ENCODE measurements around the gene CLMN. TPM values are rescaled to one million over a fixed set of nuclear protein-coding genes. Genes with fewer than 3 reads are reported as not detected.

The CLMN gene
- total RNA-seq, 6 experiments from 2014 or later = 0.02 TPM; not detected in 5

GRCh38 chr14:95196826-95197545, 122.7 kb downstream of the CLMN start:
- H3K36me3 Mint-ChIP-seq (ENCODE audit: low read depth) = no peaks in the 10 kb centered on the region
- no peak overlapping the region for H3K4me3 Mint-ChIP-seq
- no peaks in the 10 kb centered on the region for H3K4me1 Mint-ChIP-seq (ENCODE audit: low read depth)
- TF ChIP-seq CTCF (IDR thresholded peaks at IDR 0.05) = no peak
- no peaks in the 10 kb centered on the region; the same call in 1 of the 2 replicates for H3K9me3 Mint-ChIP-seq
- peaks cover 7% of the 10 kb centered on the region for H3K27me3 Mint-ChIP-seq (ENCODE audit: insufficient read depth)
- no peak for DNase-seq
- no peak overlapping the region for H3K27ac Mint-ChIP-seq

- H3K4me1 Mint-ChIP-seq (ENCODE audit: low read depth) = no peaks in the 10 kb centered on the region
- H3K4me3 Mint-ChIP-seq = no peak overlapping the region
- TF ChIP-seq CTCF (IDR thresholded peaks at IDR 0.05) = peak; percentile 44
- peaks cover 7% of the 10 kb centered on the region for H3K27me3 Mint-ChIP-seq (ENCODE audit: insufficient read depth)
- no peak overlapping the region for H3K27ac Mint-ChIP-seq
- DNase-seq = no peak
- H3K9me3 Mint-ChIP-seq = no peaks in the 10 kb centered on the region; the same call in 1 of the 2 replicates
- H3K36me3 Mint-ChIP-seq (ENCODE audit: low read depth) = no peaks in the 10 kb centered on the region
Measured at GRCh38 chr14:95196268-95196667, 123.4 kb downstream of the CLMN start.

- no peak for TF ChIP-seq CTCF (IDR thresholded peaks at IDR 0.05)
- no peak for DNase-seq
- Mint-ChIP-seq H3K4me3 (no peak overlapping the region), H3K27me3 (ENCODE audit: insufficient read depth) (peaks cover 10% of the 10 kb centered on the region), H3K4me1 (ENCODE audit: low read depth) (no peaks in the 10 kb centered on the region), H3K27ac (no peak overlapping the region), H3K9me3 (no peaks in the 10 kb centered on the region; the same call in 1 of the 2 replicates), H3K36me3 (ENCODE audit: low read depth) (no peaks in the 10 kb centered on the region)
Measured at GRCh38 chr14:95195031-95195430, 124.7 kb downstream of the CLMN start.

- H3K27me3 Mint-ChIP-seq (ENCODE audit: insufficient read depth) = peaks cover 8% of the 10 kb centered on the region
- no peak overlapping the region for H3K27ac Mint-ChIP-seq
- no peak for TF ChIP-seq CTCF (IDR thresholded peaks at IDR 0.05)
- no peaks in the 10 kb centered on the region for H3K4me1 Mint-ChIP-seq (ENCODE audit: low read depth)
- H3K36me3 Mint-ChIP-seq (ENCODE audit: low read depth) = no peaks in the 10 kb centered on the region
- peaks cover 8% of the 10 kb centered on the region for H3K9me3 Mint-ChIP-seq
- no peak overlapping the region for H3K4me3 Mint-ChIP-seq
- no peak for DNase-seq
Measured at GRCh38 chr14:95193081-95193480, 126.6 kb downstream of the CLMN start.

GRCh38 chr14:95192311-95192710, 127.4 kb downstream of the CLMN start:
- DNase-seq = no peak
- H3K9me3 Mint-ChIP-seq = peaks cover 12% of the 10 kb centered on the region
- H3K36me3 Mint-ChIP-seq (ENCODE audit: low read depth) = no peaks in the 10 kb centered on the region
- no peak overlapping the region for H3K27ac Mint-ChIP-seq
- no peak for TF ChIP-seq CTCF (IDR thresholded peaks at IDR 0.05)
- peaks cover 6% of the 10 kb centered on the region for H3K27me3 Mint-ChIP-seq (ENCODE audit: insufficient read depth)
- H3K4me3 Mint-ChIP-seq = no peak overlapping the region
- H3K4me1 Mint-ChIP-seq (ENCODE audit: low read depth) = no peaks in the 10 kb centered on the region
